ENCODE data around the gene C19orf12. TPM values are rescaled to one million over a fixed set of nuclear protein-coding genes. Genes with fewer than 3 reads are reported as not detected.

Gene C19orf12
- total and polyA plus RNA-seq, 2 experiments from 2014 or later: 11.4 to 17.2 TPM

- no peak overlapping the region for H3K4me3 Mint-ChIP-seq
These were observed 41.4 kb downstream of the C19orf12 start for GRCh38 chr19:29673451-29674371.

More at GRCh38 chr19:29673451-29674371, 41.4 kb downstream of the C19orf12 start:
- no peak for TF ChIP-seq CREB1 (CRISPR knock-in tag; IDR thresholded peaks at IDR 0.05; ENCODE audit: low read depth)
- TF ChIP-seq EZH2phosphoT487 (IDR thresholded peaks at IDR 0.05; ENCODE audit: unreplicated experiment): no peak
- TF ChIP-seq ETS1 (IDR thresholded peaks at IDR 0.05): no peak
- TF ChIP-seq ZNF331 (CRISPR knock-in tag; IDR thresholded peaks at IDR 0.05; ENCODE audit: low read depth): no peak
- TF ChIP-seq, protein P1, sequence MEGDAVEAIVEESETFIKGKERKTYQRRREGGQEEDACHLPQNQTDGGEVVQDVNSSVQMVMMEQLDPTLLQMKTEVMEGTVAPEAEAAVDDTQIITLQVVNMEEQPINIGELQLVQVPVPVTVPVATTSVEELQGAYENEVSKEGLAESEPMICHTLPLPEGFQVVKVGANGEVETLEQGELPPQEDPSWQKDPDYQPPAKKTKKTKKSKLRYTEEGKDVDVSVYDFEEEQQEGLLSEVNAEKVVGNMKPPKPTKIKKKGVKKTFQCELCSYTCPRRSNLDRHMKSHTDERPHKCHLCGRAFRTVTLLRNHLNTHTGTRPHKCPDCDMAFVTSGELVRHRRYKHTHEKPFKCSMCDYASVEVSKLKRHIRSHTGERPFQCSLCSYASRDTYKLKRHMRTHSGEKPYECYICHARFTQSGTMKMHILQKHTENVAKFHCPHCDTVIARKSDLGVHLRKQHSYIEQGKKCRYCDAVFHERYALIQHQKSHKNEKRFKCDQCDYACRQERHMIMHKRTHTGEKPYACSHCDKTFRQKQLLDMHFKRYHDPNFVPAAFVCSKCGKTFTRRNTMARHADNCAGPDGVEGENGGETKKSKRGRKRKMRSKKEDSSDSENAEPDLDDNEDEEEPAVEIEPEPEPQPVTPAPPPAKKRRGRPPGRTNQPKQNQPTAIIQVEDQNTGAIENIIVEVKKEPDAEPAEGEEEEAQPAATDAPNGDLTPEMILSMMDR (conservative IDR thresholded peaks at IDR 0.05; ENCODE audit: low read depth in 2 of 2): no peak
- TF ChIP-seq ZNF114 (CRISPR knock-in tag; IDR thresholded peaks at IDR 0.05): no peak
- TF ChIP-seq STAT1 (IDR thresholded peaks at IDR 0.05; ENCODE audit: unreplicated experiment): no peak
- no peak for TF ChIP-seq REST (IDR thresholded peaks at IDR 0.05; ENCODE audit: unreplicated experiment)
- no peak for TF ChIP-seq EZH2 (IDR thresholded peaks at IDR 0.05; ENCODE audit: low read depth, unreplicated experiment)
- no peak for TF ChIP-seq NANOG (IDR thresholded peaks at IDR 0.05; ENCODE audit: borderline replicate concordance)
- TF ChIP-seq JUNB (IDR thresholded peaks at IDR 0.05; ENCODE audit: unreplicated experiment): no peak
- no peak for TF ChIP-seq POLR2AphosphoS5 (IDR thresholded peaks at IDR 0.05; ENCODE audit: low read depth)
- Mint-ChIP-seq H3K27ac (no peak overlapping the region), H3K36me3 (ENCODE audit: low read depth) (peaks cover 16% of the 10 kb centered on the region), H3K9me3 (no peaks in the 10 kb centered on the region; the same call in 2 of the 3 replicates), H3K4me1 (peaks cover 10% of the 10 kb centered on the region; the same call in 2 of the 3 replicates), H3K27me3 (ENCODE audit: insufficient read depth, low read depth, poor library complexity) (peaks cover 7% of the 10 kb centered on the region)
- DNase-seq (ENCODE audit: low spot score): no peak
- no peaks in the 10 kb centered on the region for H3K36me3 ChIP-seq (ENCODE audit: insufficient read depth)
- no peak overlapping the region for H3K4me2 ChIP-seq
- H3K79me2 ChIP-seq (replicated peaks; ENCODE audit: insufficient read depth): peaks cover 39% of the 10 kb centered on the region
- no peak overlapping the region for H2AFZ ChIP-seq
- no peaks in the 10 kb centered on the region for H3K4me1 ChIP-seq (ENCODE audit: insufficient read depth)
- H3F3A ChIP-seq (replicated peaks; ENCODE audit: low read depth): no peaks in the 10 kb centered on the region
- ATAC-seq: no peak
- H3K27me3 ChIP-seq (ENCODE audit: insufficient read depth): no peaks in the 10 kb centered on the region
- no peak overlapping the region for H3K27ac ChIP-seq (ENCODE audit: low read depth)
- H3K4me3 ChIP-seq: no peak overlapping the region
- no peaks in the 10 kb centered on the region; the same call in none of the 2 replicates for H4K20me1 ChIP-seq (replicated peaks; ENCODE audit: insufficient read depth)
- H3K9me2 ChIP-seq (ENCODE audit: insufficient read depth): no peaks in the 10 kb centered on the region; the same call in 1 of the 2 replicates
